GM21360 (cell line): ENCODE data around the gene ELMO3.

Experiments
- ATAC-seq: cut with Tn5 transposase; IDR thresholded peaks from one replicate; pipeline ENCODE4 v1.9.1; 2021; ENCODE audit warnings: mild to moderate bottlenecking, moderate library complexity; ENCODE audit not compliant: unreplicated experiment

The ELMO3 gene

DNA sequence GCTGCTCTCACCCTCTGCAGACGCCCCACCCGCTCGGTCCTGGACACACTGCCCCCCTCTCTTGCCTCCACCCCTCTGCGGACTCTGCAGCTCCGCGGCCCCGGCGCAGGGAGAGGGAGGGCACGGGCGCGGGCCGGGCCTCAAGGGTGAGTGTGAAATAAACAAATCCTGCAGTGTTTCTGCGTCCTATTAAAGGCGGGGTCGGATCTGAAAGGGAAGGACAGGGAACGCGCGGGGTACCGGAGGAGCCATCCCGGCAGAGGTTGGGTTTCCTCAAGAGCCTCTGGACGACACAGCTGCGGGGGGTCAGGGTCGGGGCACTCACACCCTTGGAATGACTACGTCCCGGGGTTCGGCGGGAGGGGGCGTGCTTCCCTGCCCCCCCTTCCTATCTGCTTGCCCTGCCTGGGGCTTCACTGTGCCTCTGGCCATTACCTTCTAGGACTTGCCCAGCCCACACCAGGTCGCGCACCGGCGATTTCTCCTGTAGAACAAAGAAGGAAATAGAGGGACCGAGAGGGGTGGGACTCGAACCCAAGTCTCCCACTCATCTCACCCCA, 34.9 kb upstream of the ELMO3 start:
- no peak for ATAC-seq

GRCh38 chr16:67164599-67165061, 34.3 kb upstream of the ELMO3 start, which contains the start of gene HSF4:
HSF4 (plus strand) TSS chr16:67164745; CDS start chr16:67164812, 67 bp downstream.
- ATAC-seq: no peak

DNA sequence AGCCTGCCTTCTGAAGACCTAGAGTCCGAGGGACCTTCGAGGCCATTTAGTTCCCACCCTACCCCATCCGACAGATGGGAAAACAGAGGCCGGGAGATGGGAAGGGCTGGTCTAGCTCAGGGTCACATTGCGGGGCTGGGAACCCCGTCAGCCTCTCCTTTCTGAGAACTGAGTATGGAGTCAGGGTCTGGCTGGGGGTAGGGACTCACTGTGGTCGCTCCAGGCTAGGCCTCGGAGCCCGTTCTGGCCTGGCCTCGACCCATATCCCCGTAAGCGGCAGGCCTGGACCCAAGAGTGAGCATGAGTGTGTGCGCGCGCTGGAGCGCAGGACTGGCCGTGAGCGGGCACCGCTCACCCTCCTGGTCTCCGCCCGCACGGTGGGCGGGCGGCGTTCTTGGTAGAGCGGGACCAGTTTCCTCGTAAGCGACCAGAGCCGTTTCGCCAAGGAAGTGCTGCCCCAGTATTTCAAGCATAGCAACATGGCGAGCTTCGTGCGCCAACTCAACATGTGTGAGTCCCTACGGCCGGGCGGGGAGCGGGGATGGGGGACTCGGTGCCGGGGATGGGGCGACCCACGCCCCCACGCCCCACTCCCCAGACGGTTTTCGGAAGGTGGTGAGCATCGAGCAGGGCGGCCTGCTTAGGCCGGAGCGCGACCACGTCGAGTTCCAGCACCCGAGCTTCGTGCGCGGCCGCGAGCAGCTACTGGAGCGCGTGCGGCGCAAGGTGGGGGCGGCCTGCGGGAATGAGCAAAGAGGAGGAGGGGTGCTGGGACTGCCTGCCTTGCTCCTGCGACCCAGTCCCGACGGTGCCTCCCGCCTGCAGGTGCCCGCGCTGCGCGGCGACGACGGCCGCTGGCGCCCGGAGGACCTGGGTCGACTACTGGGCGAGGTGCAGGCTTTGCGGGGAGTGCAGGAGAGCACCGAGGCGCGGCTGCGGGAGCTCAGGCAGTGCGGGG, 33.5 kb upstream of the ELMO3 start:
- ATAC-seq: no peak

DNA sequence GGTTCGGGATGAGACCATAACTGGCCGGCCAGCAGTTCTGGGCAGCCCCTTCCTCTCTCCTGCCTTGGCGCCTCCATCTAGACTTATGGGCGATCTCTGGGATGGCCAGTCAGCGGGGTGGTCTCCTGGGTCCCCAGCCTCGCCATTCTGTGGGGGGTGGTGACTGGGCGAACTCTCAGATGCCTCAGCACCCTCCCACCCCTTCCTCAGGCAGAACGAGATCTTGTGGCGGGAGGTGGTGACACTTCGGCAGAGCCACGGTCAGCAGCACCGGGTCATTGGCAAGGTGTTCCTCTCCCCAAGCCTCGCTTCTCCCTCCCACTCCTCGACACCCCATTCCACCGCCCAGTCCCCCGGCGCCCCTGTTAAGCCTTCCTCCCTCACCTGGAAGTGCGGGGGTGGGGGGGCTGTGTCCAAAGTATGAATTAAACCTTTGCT, 32.8 kb upstream of the ELMO3 start:
- no peak for ATAC-seq

DNA sequence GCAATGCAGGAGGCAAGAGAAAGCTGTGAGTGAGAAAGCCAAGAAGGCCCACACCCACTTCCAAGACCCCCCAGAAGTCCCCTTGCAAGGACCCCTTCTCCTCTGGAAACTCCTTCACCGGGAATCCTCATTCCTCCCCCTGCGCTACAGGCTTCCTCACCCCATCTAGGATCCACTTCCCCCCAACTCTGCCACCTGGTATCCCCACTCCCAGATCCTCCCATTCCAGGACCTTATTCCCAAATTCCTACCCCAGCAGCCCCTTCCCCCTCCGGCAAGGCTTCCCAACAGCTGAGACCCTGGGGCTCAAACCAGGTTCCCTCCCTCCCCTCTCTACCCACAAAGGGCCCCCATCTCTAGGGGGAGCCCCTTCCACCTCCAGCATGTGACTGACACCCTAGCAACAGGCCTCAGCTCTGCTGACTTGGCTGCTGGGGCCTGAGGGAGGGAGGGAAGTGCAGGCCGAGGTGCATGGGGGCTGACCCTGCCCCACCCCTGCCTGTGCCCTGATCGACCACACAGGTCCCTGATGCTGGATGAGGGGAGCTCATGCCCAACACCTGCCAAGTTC, 32.2 kb upstream of the ELMO3 start:
- no peak for ATAC-seq

DNA sequence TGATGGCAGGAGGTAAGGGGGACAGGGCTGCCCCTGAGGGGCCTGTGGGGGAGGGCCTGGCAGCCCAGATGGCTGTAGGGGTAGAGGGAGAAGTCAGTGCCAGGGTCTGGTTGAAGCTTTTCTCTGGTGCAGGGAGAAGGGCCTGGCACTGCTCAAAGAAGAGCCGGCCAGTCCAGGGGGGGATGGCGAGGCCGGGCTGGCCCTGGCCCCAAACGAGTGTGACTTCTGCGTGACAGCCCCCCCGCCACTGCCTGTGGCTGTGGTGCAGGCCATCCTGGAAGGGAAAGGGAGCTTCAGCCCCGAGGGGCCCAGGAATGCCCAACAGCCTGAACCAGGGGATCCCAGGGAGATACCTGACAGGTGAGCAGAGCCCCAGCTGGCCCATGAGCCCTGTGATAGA, 31.3 kb upstream of the ELMO3 start:
- ATAC-seq: no peak

DNA sequence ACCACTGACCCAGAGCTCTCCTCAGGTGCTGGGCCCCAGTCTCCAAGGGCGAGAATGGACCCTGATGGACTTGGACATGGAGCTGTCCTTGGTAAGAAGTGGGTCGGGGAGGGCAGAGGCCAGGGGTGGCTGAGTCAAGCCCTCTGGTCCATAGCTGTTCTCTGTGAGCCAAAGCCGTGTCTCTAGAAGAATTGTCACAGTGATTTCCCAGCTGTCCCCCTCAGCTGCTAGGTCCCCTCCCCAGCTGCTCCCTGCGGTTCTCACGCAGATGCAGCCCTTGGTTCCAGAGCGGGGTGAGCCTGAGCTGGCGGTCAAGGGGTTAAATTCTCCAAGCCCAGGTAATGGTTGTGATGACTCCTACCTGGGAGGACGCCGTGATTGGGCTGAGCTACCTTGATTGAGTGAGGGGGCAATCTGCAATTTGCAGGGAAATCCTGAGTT, 29.9 kb upstream of the ELMO3 start:
- ATAC-seq: no peak

GRCh38 chr16:67169642-67170167, 29.2 kb upstream of the ELMO3 start:
- no peak for ATAC-seq

DNA sequence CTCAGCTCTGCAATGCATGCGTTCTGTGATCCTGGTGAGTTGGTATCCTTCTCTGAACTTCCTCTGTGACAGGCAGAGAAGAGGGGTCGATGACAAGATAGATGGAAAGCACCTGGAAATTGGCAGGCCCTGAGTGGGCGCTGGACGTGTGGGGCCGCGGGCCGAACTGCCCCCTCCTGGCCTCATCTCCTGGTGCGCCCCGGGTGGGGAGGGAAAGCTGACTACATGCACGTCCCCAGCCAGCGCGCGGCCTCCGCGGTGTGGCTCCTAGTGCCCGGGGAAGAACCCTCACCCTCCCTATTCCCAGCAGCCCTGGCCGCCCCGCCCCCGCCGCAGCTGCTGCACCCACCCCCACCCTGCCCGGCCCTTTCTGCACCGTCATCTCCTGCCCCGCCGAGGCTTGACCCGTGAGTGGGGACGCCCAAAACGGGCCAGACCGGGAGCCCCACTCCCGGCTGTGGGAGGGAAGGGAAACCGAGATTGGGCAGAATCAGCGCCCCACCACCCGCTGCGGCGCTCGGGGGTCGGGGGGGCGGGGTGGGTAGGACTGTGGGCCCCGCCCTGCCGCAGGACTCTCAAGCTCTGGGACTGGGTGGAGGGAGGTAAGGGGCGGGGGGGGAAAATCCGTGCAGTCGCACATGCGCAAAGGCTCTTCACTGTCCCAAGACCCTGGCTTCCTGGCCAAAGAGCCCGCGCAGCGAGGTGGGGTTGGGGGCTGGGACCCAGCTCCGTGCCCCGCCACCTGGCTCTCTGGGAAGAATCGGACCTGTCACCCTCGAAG, 28.6 kb upstream of the ELMO3 start, which contains the start of gene NOL3:
TSS of gene NOL3 (plus strand) at position 371 of the 781 bp plus-strand sequence.
- ATAC-seq: peak; percentile 35

GRCh38 chr16:67170949-67171649, 27.8 kb upstream of the ELMO3 start:
- peak; percentile 1 for ATAC-seq

DNA sequence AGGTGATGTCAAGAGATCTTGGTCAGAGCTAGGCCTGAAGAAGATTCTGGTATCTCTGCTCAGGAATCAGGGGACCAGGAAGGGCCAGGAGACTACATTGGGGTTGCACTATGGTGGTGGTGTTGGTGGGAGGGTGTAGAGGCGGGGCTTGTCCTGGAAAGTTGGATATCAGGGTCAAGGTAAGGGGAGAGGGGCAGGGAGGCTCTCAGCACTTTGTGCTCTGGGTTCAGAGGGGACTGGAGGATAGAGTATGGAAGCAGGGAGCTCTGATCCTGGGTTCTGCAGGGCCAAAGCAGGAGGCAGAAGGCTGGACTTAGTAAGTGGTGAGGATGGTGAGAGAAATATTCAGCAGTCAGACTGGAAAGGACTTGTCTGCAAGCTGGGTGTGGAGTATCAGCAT, 25.6 kb upstream of the ELMO3 start:
- ATAC-seq: no peak

GRCh38 chr16:67173808-67174705, 24.9 kb upstream of the ELMO3 start:
- peak; percentile 42 for ATAC-seq

- ATAC-seq: no peak
Measured at GRCh38 chr16:67174706-67175231, 24.2 kb upstream of the ELMO3 start.

DNA sequence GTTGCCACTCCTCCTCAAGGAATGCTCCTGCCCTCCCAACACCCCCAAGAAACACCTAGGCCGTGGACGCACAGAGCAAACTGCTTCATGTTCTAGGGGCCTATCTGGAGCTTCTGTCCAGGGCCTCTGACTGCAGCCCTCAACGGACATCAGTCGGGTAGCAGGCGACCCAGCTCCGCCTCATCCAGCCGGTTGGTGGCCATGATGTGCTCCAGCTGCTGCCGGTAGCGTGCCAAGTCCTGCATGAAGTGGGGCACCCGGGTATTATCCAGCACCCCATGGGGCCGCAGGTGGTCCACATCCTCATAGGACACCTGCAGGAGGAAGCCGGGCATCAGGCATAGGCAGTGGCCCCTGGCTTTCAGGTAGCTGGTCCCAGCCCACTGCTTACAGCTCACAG, 22.3 kb upstream of the ELMO3 start:
- ATAC-seq: no peak

DNA sequence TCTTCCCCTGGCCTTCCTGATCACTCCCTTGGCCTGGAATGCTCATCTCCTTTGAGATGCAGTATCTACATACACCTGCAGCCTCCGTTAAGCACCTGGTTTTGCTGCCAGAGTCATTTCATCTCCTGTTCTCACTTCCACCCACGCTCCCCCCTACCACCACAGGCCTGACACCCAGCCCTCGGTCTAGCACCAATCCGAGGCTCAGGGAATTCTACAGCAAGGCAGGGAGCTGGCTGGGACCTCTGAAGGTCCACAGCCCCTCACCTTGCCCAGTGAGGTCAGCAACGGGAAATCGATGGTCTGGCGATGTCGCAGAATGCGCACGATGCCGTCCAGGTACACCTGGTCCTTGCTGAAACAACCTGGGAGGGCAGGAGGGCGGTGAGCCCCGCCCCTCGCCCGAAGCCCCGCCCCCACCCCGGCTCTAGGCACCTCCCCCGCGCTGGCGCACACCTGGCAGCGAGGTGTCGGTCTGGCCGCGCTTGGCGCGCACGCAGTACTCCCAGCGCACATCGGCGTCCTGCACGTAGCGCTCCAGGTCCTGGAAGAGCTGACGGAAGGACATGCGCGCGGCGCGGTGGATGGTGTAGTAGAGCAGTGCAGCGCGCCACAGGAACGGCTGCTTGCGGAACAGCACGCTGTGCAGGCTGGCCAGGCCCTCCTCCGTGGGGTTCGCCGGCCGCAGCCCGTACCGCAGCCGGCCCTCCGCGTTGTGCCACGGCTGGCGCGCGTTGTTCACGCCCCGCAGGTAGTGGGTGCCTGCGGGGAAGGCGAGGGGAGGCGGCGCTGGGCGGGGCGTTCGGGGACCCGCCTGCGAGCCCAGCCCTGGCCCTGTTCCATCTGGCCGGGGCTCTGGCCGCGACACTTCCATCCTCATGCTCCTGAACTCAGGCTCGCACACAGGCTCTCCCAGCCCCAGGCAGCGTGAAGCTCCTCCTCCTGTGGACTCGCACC, 20.9 kb upstream of the ELMO3 start:
- no peak for ATAC-seq

DNA sequence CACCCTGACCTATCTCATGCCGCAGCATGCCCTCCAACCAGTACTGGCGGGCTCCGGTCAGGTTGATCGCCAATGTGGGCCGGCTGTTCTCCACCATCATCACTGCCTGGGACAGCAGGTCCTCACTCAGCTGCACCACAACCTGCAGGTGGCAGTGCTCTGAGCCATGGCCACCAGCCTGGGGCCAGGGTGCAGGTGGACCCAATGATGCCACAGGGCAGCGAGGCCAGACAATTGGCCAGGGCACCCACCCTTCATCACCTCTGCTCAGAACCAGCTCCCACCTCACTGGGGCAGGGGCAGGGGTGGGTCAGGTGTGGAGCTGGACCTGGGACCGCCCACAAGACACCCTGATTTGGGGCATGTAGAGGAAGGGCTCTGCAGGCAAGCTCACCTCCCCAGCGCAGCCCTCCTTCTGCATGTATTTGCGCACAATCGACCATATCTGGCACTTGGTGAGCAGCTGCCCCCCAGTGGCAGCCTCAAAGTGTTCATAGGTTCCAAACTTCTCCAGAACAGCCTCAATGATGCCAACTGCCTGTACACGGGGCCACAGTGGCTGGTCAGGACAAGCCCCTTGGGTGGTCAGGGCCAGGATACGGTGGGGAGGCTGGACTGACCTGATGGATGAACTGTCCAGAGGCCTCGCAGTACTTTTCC, 19.4 kb upstream of the ELMO3 start:
- ATAC-seq: no peak

DNA sequence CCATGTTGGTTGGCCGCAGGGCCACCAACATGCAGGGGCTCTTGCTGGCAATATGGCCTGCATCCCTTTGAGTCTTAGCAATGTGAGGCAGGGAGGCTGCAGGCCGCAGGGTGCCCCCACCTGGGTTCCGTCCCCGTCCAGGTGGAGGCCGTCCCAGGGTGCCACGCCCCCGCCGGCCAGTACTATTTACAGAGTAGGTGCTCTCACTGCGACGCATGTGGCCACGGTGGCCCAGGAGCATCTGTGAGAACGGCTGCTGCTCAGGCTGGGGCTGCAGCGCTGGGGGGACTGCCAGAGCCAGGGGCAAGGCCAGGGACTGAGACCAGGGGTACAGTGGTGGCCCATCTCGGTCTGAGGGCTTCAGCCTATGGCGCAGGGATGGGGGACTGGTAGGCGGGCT, 18.8 kb upstream of the ELMO3 start:
- no peak for ATAC-seq
